GM21360 (cell line): ENCODE data around the gene F2.

Source experiments
- ATAC-seq: cut with Tn5 transposase; IDR thresholded peaks from one replicate; pipeline ENCODE4 v1.9.1; 2021; ENCODE audit warnings: mild to moderate bottlenecking, moderate library complexity; ENCODE audit not compliant: unreplicated experiment

The F2 gene

GRCh38 chr11:46737699-46738098, 18.7 kb downstream of the F2 start:
- no peak for ATAC-seq

- ATAC-seq = no peak
Measured at GRCh38 chr11:46738887-46739286, 19.9 kb downstream of the F2 start.

- no peak for ATAC-seq
Measured at GRCh38 chr11:46741600-46742484, 22.8 kb downstream of the F2 start.

GRCh38 chr11:46743043-46743442, 24.0 kb downstream of the F2 start:
- ATAC-seq = no peak

- no peak for ATAC-seq
Measured at GRCh38 chr11:46743693-46744339, 24.8 kb downstream of the F2 start.

GRCh38 chr11:46745328-46745727, 26.3 kb downstream of the F2 start:
- ATAC-seq = no peak

GRCh38 chr11:46745995-46746394, 27.0 kb downstream of the F2 start:
- no peak for ATAC-seq

GRCh38 chr11:46747150-46747549, 28.1 kb downstream of the F2 start:
- no peak for ATAC-seq

- ATAC-seq = no peak
Measured at GRCh38 chr11:46755962-46756361, 36.9 kb downstream of the F2 start.

- no peak for ATAC-seq
Measured at GRCh38 chr11:46759196-46759595, 40.2 kb downstream of the F2 start.

- no peak for ATAC-seq
Measured at GRCh38 chr11:46760429-46761128, 41.6 kb downstream of the F2 start.

GRCh38 chr11:46761807-46762206, 42.8 kb downstream of the F2 start:
- no peak for ATAC-seq

GRCh38 chr11:46762248-46762647, 43.2 kb downstream of the F2 start:
- ATAC-seq = no peak

- ATAC-seq = no peak
Measured at GRCh38 chr11:46766656-46767055, 47.6 kb downstream of the F2 start.

- no peak for ATAC-seq
Measured at GRCh38 chr11:46769636-46770221, 50.7 kb downstream of the F2 start.

GRCh38 chr11:46776878-46777277, 57.9 kb downstream of the F2 start:
- no peak for ATAC-seq

GRCh38 chr11:46778416-46778815, 59.4 kb downstream of the F2 start:
- no peak for ATAC-seq
